GM23338 (cell line): ENCODE results near the gene PPP6R2. TPM values are rescaled to one million over a fixed set of nuclear protein-coding genes. Genes with fewer than 3 reads are reported as not detected.

Experiments
- ATAC-seq: fragments of 200-7000 bp; cut with Tn5 transposase; 3 replicates; pipeline ENCODE4 v1.9.1; 2020
- DNase-seq: peaks from one replicate; pipeline ENCODE4 v3.0.0-alpha.2; 2015; ENCODE audit warnings: low spot score
- H2AFZ ChIP-seq: fragments of 200-600 bp; sonication (generic); 2 replicates; pipeline ENCODE4 v1.8.0; 2016; ENCODE audit warnings: antibody characterized with exemption, mild to moderate bottlenecking, moderate library complexity
- H3F3A ChIP-seq: fragments of 200-600 bp; sonication (generic); replicated peaks from 2 replicates; pipeline ENCODE4 v1.8.0; 2017; ENCODE audit warnings: antibody characterized with exemption, mixed run types, low read depth
- H3K27ac ChIP-seq: fragments of 200-600 bp; sonication (generic); 2 replicates; pipeline ENCODE4 v1.6.1; 2016; ENCODE audit warnings: low read depth
- H3K27me3 ChIP-seq: fragments of 200-600 bp; sonication (generic); 2 replicates; pipeline ENCODE4 v1.8.0; 2016; ENCODE audit warnings: mild to moderate bottlenecking, mixed run types, moderate library complexity; ENCODE audit not compliant: insufficient read depth
- H3K36me3 ChIP-seq: fragments of 200-600 bp; sonication (generic); 2 replicates; pipeline ENCODE4 v1.8.0; 2016; ENCODE audit warnings: mild to moderate bottlenecking; ENCODE audit not compliant: insufficient read depth
- H3K4me1 ChIP-seq: fragments of 200-600 bp; sonication (generic); 2 replicates; pipeline ENCODE4 v1.8.0; 2016; ENCODE audit warnings: mild to moderate bottlenecking, moderate library complexity; ENCODE audit not compliant: insufficient read depth
- H3K4me2 ChIP-seq: fragments of 200-600 bp; sonication (generic); 2 replicates; pipeline ENCODE4 v1.7.1; 2017; ENCODE audit warnings: mixed run types
- H3K4me3 ChIP-seq: fragments of 200-600 bp; sonication (generic); 2 replicates; pipeline ENCODE4 v1.6.1; 2016; ENCODE audit warnings: mixed run types
- H3K79me2 ChIP-seq: fragments of 200-600 bp; sonication (generic); replicated peaks from 2 replicates; pipeline ENCODE4 v1.8.0; 2017; ENCODE audit warnings: mild to moderate bottlenecking; ENCODE audit not compliant: insufficient read depth
- H3K9me2 ChIP-seq: fragments of 200-600 bp; sonication (generic); 2 replicates; pipeline ENCODE4 v1.8.0; 2017; ENCODE audit not compliant: insufficient read depth
- H4K20me1 ChIP-seq: fragments of 200-600 bp; sonication (generic); replicated peaks from 2 replicates; pipeline ENCODE4 v1.8.0; 2017; ENCODE audit warnings: mild to moderate bottlenecking; ENCODE audit not compliant: insufficient read depth
- H3K27ac Mint-ChIP-seq: 2 replicates; pipeline ENCODE4 v1.8.0; 2020; ENCODE audit warnings: inconsistent platforms, mild to moderate bottlenecking, moderate library complexity, mixed read lengths
- H3K27me3 Mint-ChIP-seq: 3 replicates; pipeline ENCODE4 v1.8.0; 2022; ENCODE audit warnings: low read depth, mild to moderate bottlenecking, moderate library complexity, mixed read lengths, inconsistent platforms; ENCODE audit not compliant: insufficient read depth, poor library complexity
- H3K36me3 Mint-ChIP-seq: 3 replicates; pipeline ENCODE4 v1.8.0; 2021; ENCODE audit warnings: low read depth, mild to moderate bottlenecking, inconsistent platforms, moderate library complexity, mixed read lengths
- H3K4me1 Mint-ChIP-seq: 3 replicates; pipeline ENCODE4 v1.8.0; 2020; ENCODE audit warnings: mild to moderate bottlenecking, inconsistent platforms, mixed read lengths
- H3K4me3 Mint-ChIP-seq: 3 replicates; pipeline ENCODE4 v1.8.0; 2021; ENCODE audit warnings: moderate library complexity, mild to moderate bottlenecking, inconsistent platforms, mixed read lengths
- H3K9me3 Mint-ChIP-seq: 3 replicates; pipeline ENCODE4 v1.8.0; 2020; ENCODE audit warnings: moderate library complexity, mild to moderate bottlenecking, inconsistent platforms, mixed read lengths
- CREB1 ChIP-seq: fragments of 250-450 bp; sonication (Bioruptor Pico); IDR thresholded peaks from 2 replicates; pipeline ENCODE4 v1.5.0; 2020; ENCODE audit warnings: low read depth, mild to moderate bottlenecking, moderate library complexity
- CTCF ChIP-seq, 2 experiments: fragments of 200-600 bp in 1 of 2; sonication (generic) in 1 of 2; conservative IDR thresholded peaks; 2 replicates each; pipeline versions ENCODE4 v1.5.1 to v1.6.1; 2016 to 2017; ENCODE audit warnings: antibody characterized with exemption in 2 of 2, low read depth in 2 of 2, mild to moderate bottlenecking in 2 of 2, moderate library complexity in 1 of 2
- ETS1 ChIP-seq: IDR thresholded peaks from 2 replicates; pipeline ENCODE4 v1.6.1; 2016; ENCODE audit warnings: antibody characterized with exemption
- EZH2 ChIP-seq: fragments of 200-600 bp; sonication (generic); IDR thresholded peaks from one replicate; pipeline ENCODE4 v1.8.0; 2017; ENCODE audit warnings: antibody characterized with exemption, mild to moderate bottlenecking, low read depth; ENCODE audit not compliant: unreplicated experiment
- EZH2phosphoT487 ChIP-seq: fragments of 200-600 bp; sonication (generic); IDR thresholded peaks from one replicate; pipeline ENCODE4 v1.8.1; 2018; ENCODE audit warnings: antibody characterized with exemption; ENCODE audit not compliant: unreplicated experiment
- JUNB ChIP-seq: IDR thresholded peaks from one replicate; pipeline ENCODE4 v1.6.1; 2016; ENCODE audit warnings: antibody characterized with exemption; ENCODE audit not compliant: unreplicated experiment
- NANOG ChIP-seq: IDR thresholded peaks from 2 replicates; pipeline ENCODE4 v1.6.1; 2016; ENCODE audit warnings: antibody characterized with exemption, borderline replicate concordance
- POLR2AphosphoS5 ChIP-seq: IDR thresholded peaks from 2 replicates; pipeline ENCODE4 v1.6.1; 2016; ENCODE audit warnings: antibody characterized with exemption, low read depth
- REST ChIP-seq: IDR thresholded peaks from one replicate; pipeline ENCODE4 v1.6.1; 2018; ENCODE audit warnings: antibody characterized with exemption; ENCODE audit not compliant: unreplicated experiment
- STAT1 ChIP-seq: IDR thresholded peaks from one replicate; pipeline ENCODE4 v1.6.1; 2016; ENCODE audit warnings: antibody characterized with exemption; ENCODE audit not compliant: unreplicated experiment
- ZNF114 ChIP-seq: fragments of 250-450 bp; sonication (Bioruptor Pico); IDR thresholded peaks from 2 replicates; pipeline ENCODE4 v1.5.0; 2020; ENCODE audit warnings: mild to moderate bottlenecking, moderate library complexity
- ZNF331 ChIP-seq: fragments of 250-450 bp; sonication (Bioruptor Pico); IDR thresholded peaks from 2 replicates; pipeline ENCODE4 v1.5.0; 2020; ENCODE audit warnings: low read depth, mild to moderate bottlenecking, moderate library complexity
- ZNF462 ChIP-seq: fragments of 250-450 bp; sonication (Bioruptor Pico); IDR thresholded peaks from 2 replicates; pipeline ENCODE4 v1.5.0; 2020; ENCODE audit warnings: mild to moderate bottlenecking, moderate library complexity
- polyA plus RNA-seq: library from polyadenylated mRNA; unstranded; fragments of >200 nt; fragmentation: Nextera tagmentation; extraction: Ambion mirVana; gene quantifications from 2 replicates; pipeline ENCODE4 v1.2.1, GENCODE V29; 2016
- total RNA-seq: library from RNA; depleted of rRNA; stranded (reverse); fragments of >200 nt; shearing (Covaris generic); gene quantifications from 2 replicates; pipeline ENCODE4 v1.2.3, GENCODE V29; 2014

PPP6R2 gene
- total and polyA plus RNA-seq, 2 experiments from 2014 or later: 11.9 to 45.8 TPM

GRCh38 chr22:50371101-50371648, 28.0 kb downstream of the PPP6R2 start:
- Mint-ChIP-seq H3K9me3 (no peaks in the 10 kb centered on the region), H3K27me3 (peaks cover 2% of the 10 kb centered on the region), H3K4me1 (no peaks in the 10 kb centered on the region), H3K36me3 (peaks cover 43% of the 10 kb centered on the region), H3K4me3 (no peak overlapping the region), H3K27ac (no peak overlapping the region)
- H3K79me2 ChIP-seq: peaks cover 16% of the 10 kb centered on the region
- H3K27ac ChIP-seq: no peak overlapping the region
- H4K20me1 ChIP-seq: peaks cover 23% of the 10 kb centered on the region
- H3K27me3 ChIP-seq: no peaks in the 10 kb centered on the region
- no peaks in the 10 kb centered on the region for H3K9me2 ChIP-seq
- no peak for TF ChIP-seq JUNB
- no peak for TF ChIP-seq CTCF (conservative IDR thresholded peaks at IDR 0.05; ENCODE audit: low read depth in 2 of 2)
- no peak for TF ChIP-seq ZNF331
- TF ChIP-seq EZH2: no peak
- TF ChIP-seq ETS1: no peak
- no peak for TF ChIP-seq EZH2phosphoT487
- TF ChIP-seq ZNF462 (CRISPR knock-in tag): no peak
- no peak for TF ChIP-seq NANOG
- TF ChIP-seq ZNF114 (CRISPR knock-in tag): no peak
- no peak for TF ChIP-seq REST
- TF ChIP-seq POLR2AphosphoS5: no peak
- TF ChIP-seq CREB1 (CRISPR knock-in tag): no peak
- TF ChIP-seq STAT1: no peak
- no peaks in the 10 kb centered on the region for H3K4me1 ChIP-seq
- no peak overlapping the region for H3K4me3 ChIP-seq
- no peak overlapping the region for H3K4me2 ChIP-seq
- 0 out of 2 replicates have a peak, but pooled peaks cover 2% of the 10 kb centered on the region for H3F3A ChIP-seq
- H2AFZ ChIP-seq: no peak overlapping the region
- ATAC-seq: no peak
- peaks cover 7% of the 10 kb centered on the region for H3K36me3 ChIP-seq
- no peak for DNase-seq
